Immature natural killer cell (primary cell): ENCODE results near the gene GNAT2. TPM values are rescaled to one million over a fixed set of nuclear protein-coding genes. Genes with fewer than 3 reads are reported as not detected.
A peak's percentile ranks its signal among the peaks of the same experiment; 100 is the strongest.

ENCODE experiments used
- DNase-seq, 3 donors: peaks; one replicate each; pipeline ENCODE4 v3.0.0; 2022; ENCODE audit warnings: mixed read lengths in 1 of 3
- H3K27ac Mint-ChIP-seq, 6 donors: one replicate each; pipeline ENCODE4 v1.8.0; 2020; ENCODE audit warnings: mixed read lengths in 6 of 6, mild to moderate bottlenecking in 5 of 6, inconsistent platforms in 4 of 6, moderate library complexity in 3 of 6
- H3K27me3 Mint-ChIP-seq, 3 donors: one replicate each; pipeline ENCODE4 v1.8.0; 2020 to 2021; ENCODE audit warnings: low read depth in 3 of 3, mild to moderate bottlenecking in 3 of 3, mixed read lengths in 3 of 3, moderate library complexity in 3 of 3, inconsistent platforms in 1 of 3
- H3K36me3 Mint-ChIP-seq, 3 donors: one replicate each; pipeline ENCODE4 v1.8.0; 2020; ENCODE audit warnings: mixed read lengths in 3 of 3, inconsistent platforms in 2 of 3, mild to moderate bottlenecking in 2 of 3
- H3K4me1 Mint-ChIP-seq, 2 donors: one replicate each; pipeline ENCODE4 v1.8.0; 2020; ENCODE audit warnings: inconsistent platforms in 2 of 2, mild to moderate bottlenecking in 2 of 2, mixed read lengths in 2 of 2, moderate library complexity in 1 of 2
- H3K4me3 Mint-ChIP-seq, 5 donors: one replicate each; pipeline ENCODE4 v1.8.0; 2020; ENCODE audit warnings: mild to moderate bottlenecking in 5 of 5, mixed read lengths in 5 of 5, inconsistent platforms in 3 of 5, moderate library complexity in 3 of 5
- H3K9me3 Mint-ChIP-seq, 6 donors: one replicate each; pipeline ENCODE4 v1.8.0; 2020; ENCODE audit warnings: mild to moderate bottlenecking in 6 of 6, mixed read lengths in 6 of 6, inconsistent platforms in 4 of 6, moderate library complexity in 3 of 6
- polyA plus RNA-seq, 3 donors: library from polyadenylated mRNA; unstranded; fragments of 300-500 nt; fragmentation: Illumina TruSeq; gene quantifications; one replicate each; pipeline ENCODE4 v1.2.3, GENCODE V29; 2021

The GNAT2 gene
- polyA plus RNA-seq, 3 donors from 2014 or later, result not detected

DNA sequence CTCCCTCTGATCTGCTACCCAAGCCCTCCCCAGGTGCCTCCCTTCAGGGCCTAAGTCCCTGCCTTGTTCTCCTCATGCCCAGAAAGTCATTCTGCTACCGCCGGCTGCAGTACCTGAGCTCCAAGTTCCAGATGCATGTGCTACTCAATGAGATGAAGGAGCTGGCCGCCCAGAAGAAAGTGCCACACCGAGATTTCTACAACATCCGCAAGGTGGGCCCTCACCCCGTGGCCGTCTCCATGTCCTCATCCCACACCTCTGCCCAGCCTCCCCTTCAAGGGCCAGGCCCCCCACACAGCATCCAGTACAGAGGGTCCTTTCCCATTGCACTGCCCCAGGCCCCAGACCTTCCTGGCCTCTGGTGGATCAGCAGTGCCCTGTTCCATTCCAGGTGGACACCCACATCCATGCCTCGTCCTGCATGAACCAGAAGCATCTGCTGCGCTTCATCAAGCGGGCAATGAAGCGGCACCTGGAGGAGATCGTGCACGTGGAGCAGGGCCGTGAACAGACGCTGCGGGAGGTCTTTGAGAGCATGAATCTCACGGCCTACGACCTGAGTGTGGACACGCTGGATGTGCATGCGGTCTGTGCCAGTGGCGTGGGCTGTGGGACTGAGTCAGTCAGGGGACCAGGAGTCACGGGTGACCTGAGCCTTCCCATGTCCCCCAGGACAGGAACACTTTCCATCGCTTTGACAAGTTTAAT is 8.4 kb upstream of the GNAT2 start:
- DNase-seq, result no peak
- peaks cover 3 to 8% of the 10 kb centered on the region in 2 donors for H3K4me1 Mint-ChIP-seq
- no peaks in the 10 kb centered on the region for H3K9me3 Mint-ChIP-seq
- H3K4me3 Mint-ChIP-seq, result no peak overlapping the region
- H3K27me3 Mint-ChIP-seq, result no peaks in the 10 kb centered on the region
- peak overlapping the region in 3 of 6 donors; percentile 7 to 67 (median 49) for H3K27ac Mint-ChIP-seq
- H3K36me3 Mint-ChIP-seq, result peaks cover 4 to 32% (median 11%) of the 10 kb centered on the region in 3 donors

GRCh38 chr1:109626682-109627408 is 7.4 kb upstream of the GNAT2 start:
- no peak for DNase-seq
- Mint-ChIP-seq H3K9me3 (no peaks in the 10 kb centered on the region), H3K27ac (peak overlapping the region in 1 of 6 donors; percentile 76), H3K27me3 (no peaks in the 10 kb centered on the region), H3K36me3 (peaks cover 1 to 29% (median 11%) of the 10 kb centered on the region in 3 donors), H3K4me3 (no peak overlapping the region), H3K4me1 (peaks cover 13 to 17% of the 10 kb centered on the region in 2 donors)

DNA sequence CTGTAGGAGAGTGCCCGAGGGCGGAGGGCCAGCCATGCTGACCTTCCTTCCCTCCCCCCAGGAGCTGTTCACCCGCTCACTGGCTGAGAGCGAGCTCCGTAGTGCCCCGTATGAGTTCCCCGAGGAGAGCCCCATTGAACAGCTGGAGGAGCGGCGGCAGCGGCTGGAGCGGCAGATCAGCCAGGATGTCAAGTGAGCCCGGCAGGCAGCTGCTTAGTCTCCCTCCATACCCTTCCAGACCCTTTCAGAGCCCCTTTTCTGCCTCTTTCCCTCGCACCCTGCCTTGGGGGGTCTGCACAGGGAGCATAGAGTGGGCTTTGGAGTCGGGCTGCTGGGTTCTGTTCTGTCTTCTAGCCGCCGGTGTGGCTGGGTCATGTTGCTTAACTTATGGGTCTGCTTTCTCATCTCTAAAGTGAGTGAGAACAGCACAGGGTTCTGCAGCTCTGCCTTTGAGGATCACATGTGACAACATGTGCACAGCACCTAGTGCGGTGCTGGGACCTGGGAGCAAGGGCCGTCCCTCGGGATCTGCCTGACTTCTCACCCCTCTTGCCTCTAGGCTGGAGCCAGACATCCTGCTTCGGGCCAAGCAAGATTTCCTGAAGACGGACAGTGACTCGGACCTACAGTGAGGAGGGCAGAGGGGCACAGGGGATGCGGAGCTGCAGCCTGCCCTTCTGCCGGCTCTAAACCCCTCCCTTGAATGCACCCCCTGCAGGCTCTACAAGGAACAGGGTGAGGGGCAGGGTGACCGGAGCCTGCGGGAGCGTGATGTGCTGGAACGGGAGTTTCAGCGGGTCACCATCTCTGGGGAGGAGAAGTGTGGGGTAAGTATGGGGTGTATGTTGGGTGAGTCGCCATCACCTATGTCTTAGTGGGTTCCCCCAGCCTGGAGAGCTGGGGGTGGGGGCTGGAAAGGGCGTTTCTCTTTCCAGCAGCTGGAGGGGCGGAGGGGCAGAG is 6.5 kb upstream of the GNAT2 start:
- Mint-ChIP-seq H3K9me3 (no peaks in the 10 kb centered on the region), H3K27me3 (peaks cover 2 to 3% (median 2%) of the 10 kb centered on the region in 3 donors), H3K36me3 (peaks cover 0 to 23% (median 11%) of the 10 kb centered on the region in 3 donors), H3K27ac (peak overlapping the region in 1 of 6 donors; percentile 76), H3K4me3 (no peak overlapping the region), H3K4me1 (peaks cover 22 to 25% of the 10 kb centered on the region in 2 donors)
- DNase-seq, result no peak

- peaks cover 0 to 22% (median 11%) of the 10 kb centered on the region in 3 donors for H3K36me3 Mint-ChIP-seq
- peaks cover 29 to 30% of the 10 kb centered on the region in 2 donors for H3K4me1 Mint-ChIP-seq
- no peak for DNase-seq
- H3K4me3 Mint-ChIP-seq, result no peak overlapping the region
- peaks cover 7 to 8% (median 8%) of the 10 kb centered on the region in 3 donors for H3K27me3 Mint-ChIP-seq
- no peaks in the 10 kb centered on the region for H3K9me3 Mint-ChIP-seq
- peak overlapping the region in 1 of 6 donors; percentile 40 for H3K27ac Mint-ChIP-seq
Measured at GRCh38 chr1:109625176-109625575, 5.8 kb upstream of the GNAT2 start.

GRCh38 chr1:109624201-109625010 is 5.0 kb upstream of the GNAT2 start:
- Mint-ChIP-seq H3K36me3 (peaks cover 0 to 15% (median 5%) of the 10 kb centered on the region in 3 donors), H3K27ac (peak overlapping the region in 4 of 6 donors; percentile 26 to 49 (median 42))

GRCh38 chr1:109623601-109624161 is 4.3 kb upstream of the GNAT2 start:
- Mint-ChIP-seq H3K27me3 (peaks cover 15 to 18% (median 17%) of the 10 kb centered on the region in 3 donors), H3K4me3 (peak overlapping the region in 1 of 5 donors; percentile 51), H3K27ac (peak overlapping the region in 5 of 6 donors; percentile 54 to 97 (median 85)), H3K36me3 (peaks cover 0 to 12% (median 3%) of the 10 kb centered on the region in 3 donors), H3K9me3 (no peaks in the 10 kb centered on the region), H3K4me1 (peaks cover 44% of the 10 kb centered on the region in 2 donors)
- no peak for DNase-seq

More at GRCh38 chr1:109624201-109625010, 5.0 kb upstream of the GNAT2 start:
- DNase-seq, result no peak
- peaks cover 15 to 16% (median 15%) of the 10 kb centered on the region in 3 donors for H3K27me3 Mint-ChIP-seq
- H3K4me1 Mint-ChIP-seq, result peaks cover 37% of the 10 kb centered on the region in 2 donors
- no peak overlapping the region for H3K4me3 Mint-ChIP-seq
- no peaks in the 10 kb centered on the region for H3K9me3 Mint-ChIP-seq

GRCh38 chr1:109622895-109623294 is 3.5 kb upstream of the GNAT2 start:
- H3K4me3 Mint-ChIP-seq, result peak overlapping the region in 4 of 5 donors; percentile 3 to 69 (median 40)
- peak overlapping the region; percentile 55 to 99 (median 96) for H3K27ac Mint-ChIP-seq
- no peak for DNase-seq
- peaks cover 48% of the 10 kb centered on the region in 2 donors for H3K4me1 Mint-ChIP-seq
- peaks cover 15 to 18% (median 17%) of the 10 kb centered on the region in 3 donors for H3K27me3 Mint-ChIP-seq
- peaks cover 0 to 6% (median 3%) of the 10 kb centered on the region in 3 donors for H3K36me3 Mint-ChIP-seq
- H3K9me3 Mint-ChIP-seq, result no peaks in the 10 kb centered on the region

- no peak for DNase-seq
- H3K9me3 Mint-ChIP-seq, result no peaks in the 10 kb centered on the region
- peaks cover 0 to under 1% (median 0%) of the 10 kb centered on the region in 3 donors for H3K36me3 Mint-ChIP-seq
- peaks cover 48% of the 10 kb centered on the region in 2 donors for H3K4me1 Mint-ChIP-seq
- peak overlapping the region; percentile 92 to 99 (median 95) for H3K4me3 Mint-ChIP-seq
- peaks cover 15 to 18% (median 17%) of the 10 kb centered on the region in 3 donors for H3K27me3 Mint-ChIP-seq
- H3K27ac Mint-ChIP-seq, result peak overlapping the region; percentile 86 to 99 (median 96)
Measured at GRCh38 chr1:109622137-109622892, 2.9 kb upstream of the GNAT2 start.

GRCh38 chr1:109621379-109622136 is 2.1 kb upstream of the GNAT2 start:
- H3K27me3 Mint-ChIP-seq, result peaks cover 15 to 18% (median 17%) of the 10 kb centered on the region in 3 donors
- H3K27ac Mint-ChIP-seq, result peak overlapping the region; percentile 86 to 99 (median 96)
- H3K4me1 Mint-ChIP-seq, result peaks cover 48% of the 10 kb centered on the region in 2 donors
- H3K9me3 Mint-ChIP-seq, result no peaks in the 10 kb centered on the region
- DNase-seq, result no peak
- H3K36me3 Mint-ChIP-seq, result no peaks in the 10 kb centered on the region
- peak overlapping the region; percentile 92 to 99 (median 95) for H3K4me3 Mint-ChIP-seq

- Mint-ChIP-seq H3K4me3 (peak overlapping the region; percentile 92 to 99 (median 95)), H3K27me3 (peaks cover 16 to 18% (median 17%) of the 10 kb centered on the region in 3 donors), H3K36me3 (no peaks in the 10 kb centered on the region), H3K27ac (peak overlapping the region; percentile 92 to 99 (median 96)), H3K9me3 (no peaks in the 10 kb centered on the region), H3K4me1 (peaks cover 48% of the 10 kb centered on the region in 2 donors)
- peak; percentile 96 to 98 (median 96) for DNase-seq
Measured at GRCh38 chr1:109620841-109621286, 1.4 kb upstream of the GNAT2 start.

DNA sequence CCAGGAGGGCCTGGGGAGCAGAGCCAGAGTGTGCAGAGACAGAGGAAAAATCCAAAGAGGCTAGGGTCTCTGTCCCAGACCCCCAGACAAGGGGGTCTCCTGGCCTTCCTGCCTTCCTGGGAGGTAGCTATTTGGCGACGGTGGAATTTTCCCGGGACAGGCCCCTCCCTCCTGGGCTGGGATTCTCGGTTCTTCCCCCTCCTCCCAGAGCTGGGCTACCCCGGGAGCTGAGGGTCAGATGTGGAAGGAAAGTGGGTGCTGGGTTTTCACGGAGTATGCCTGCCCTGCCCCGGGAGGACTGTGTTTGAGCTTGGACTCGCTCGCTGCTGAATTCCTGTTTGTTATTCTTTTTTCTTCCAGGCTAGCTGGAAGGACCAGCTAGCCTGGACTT is 980 bp upstream of the GNAT2 start:
- H3K4me1 Mint-ChIP-seq, result peaks cover 48% of the 10 kb centered on the region in 2 donors
- H3K9me3 Mint-ChIP-seq, result no peaks in the 10 kb centered on the region
- H3K4me3 Mint-ChIP-seq, result peak overlapping the region; percentile 92 to 99 (median 95)
- H3K36me3 Mint-ChIP-seq, result no peaks in the 10 kb centered on the region
- H3K27me3 Mint-ChIP-seq, result peaks cover 17 to 19% (median 18%) of the 10 kb centered on the region in 3 donors
- H3K27ac Mint-ChIP-seq, result peak overlapping the region; percentile 92 to 99 (median 96)
- DNase-seq, result no peak
